Measurements from ENCODE around the gene ORC3.
A peak's percentile ranks its signal among the peaks of the same experiment; 100 is the strongest.
"Not testable (repeated sequence)": the region's sequence is repeated elsewhere in the genome, so short reads cannot be mapped to it uniquely, and the experiment has no call there.

Gene ORC3

GRCh38 chr6:87663434-87663833, 73.5 kb downstream of the ORC3 start:
- DNase-seq, result no peak

DNA sequence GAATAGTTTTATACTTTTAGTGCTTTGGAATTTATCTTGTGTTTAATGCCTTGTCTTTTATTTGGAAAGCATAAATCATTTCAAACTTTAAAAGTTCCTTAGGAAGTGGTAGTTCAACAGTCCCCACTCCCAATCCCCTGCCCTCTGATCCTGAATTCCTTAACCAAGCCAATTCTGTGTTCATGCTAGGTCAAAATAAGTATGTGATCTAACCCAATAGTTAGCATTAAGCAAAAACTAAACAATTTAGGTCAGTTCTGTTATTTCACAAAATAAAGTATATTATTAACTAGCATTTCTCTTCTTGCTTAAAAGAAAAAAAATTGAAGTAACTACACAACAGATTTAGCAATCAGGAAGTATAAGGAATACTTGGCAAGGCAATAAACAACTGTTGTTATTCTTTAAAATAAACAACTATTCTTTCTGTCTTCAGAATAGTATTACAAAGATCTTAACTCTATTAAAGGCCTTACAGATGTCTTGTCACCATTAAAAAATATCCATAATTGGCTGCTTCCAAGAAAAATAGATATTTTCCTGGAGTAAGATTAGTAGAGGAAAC, 75.1 kb downstream of the ORC3 start:
- no peak for DNase-seq

DNA sequence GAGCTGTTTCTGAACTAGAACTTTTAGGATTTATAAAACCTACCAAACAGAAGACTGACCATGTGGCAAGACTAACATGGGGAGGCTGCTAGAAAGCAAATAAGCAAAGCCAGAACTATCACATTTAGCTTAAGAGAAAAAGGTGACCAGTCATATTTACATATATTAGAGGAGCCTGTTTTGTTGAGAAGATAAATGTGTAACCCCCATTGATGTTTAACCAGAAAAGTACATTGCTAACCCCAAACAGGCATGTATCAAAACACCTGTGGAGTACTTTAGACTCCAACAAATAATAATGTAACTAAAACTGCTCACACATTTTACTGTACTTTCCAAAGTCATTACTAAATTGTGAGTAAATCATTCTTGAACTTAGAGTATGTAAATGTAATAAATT, 77.1 kb downstream of the ORC3 start:
- DNase-seq, result no peak

DNA sequence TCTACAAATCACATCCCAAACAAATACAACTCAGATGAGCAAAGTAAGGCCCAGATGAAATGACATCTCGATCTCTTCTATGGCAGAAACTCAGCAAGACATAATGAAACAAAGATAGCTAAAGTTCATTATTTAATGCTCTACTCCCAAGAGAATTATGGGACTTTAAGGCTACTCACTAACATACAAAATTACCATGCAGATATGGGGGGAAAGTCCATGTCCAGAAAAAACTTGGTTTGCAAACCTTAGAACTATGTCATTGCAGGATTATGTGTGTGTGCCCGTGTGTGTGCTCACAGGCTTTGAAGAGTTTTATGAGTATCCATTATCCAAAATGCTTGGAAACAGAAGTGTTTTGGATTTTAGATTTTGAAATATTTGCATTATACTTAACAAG, 78.1 kb downstream of the ORC3 start:
- no peak for DNase-seq

GRCh38 chr6:87669051-87669450, 79.1 kb downstream of the ORC3 start:
- no peak for DNase-seq

DNA sequence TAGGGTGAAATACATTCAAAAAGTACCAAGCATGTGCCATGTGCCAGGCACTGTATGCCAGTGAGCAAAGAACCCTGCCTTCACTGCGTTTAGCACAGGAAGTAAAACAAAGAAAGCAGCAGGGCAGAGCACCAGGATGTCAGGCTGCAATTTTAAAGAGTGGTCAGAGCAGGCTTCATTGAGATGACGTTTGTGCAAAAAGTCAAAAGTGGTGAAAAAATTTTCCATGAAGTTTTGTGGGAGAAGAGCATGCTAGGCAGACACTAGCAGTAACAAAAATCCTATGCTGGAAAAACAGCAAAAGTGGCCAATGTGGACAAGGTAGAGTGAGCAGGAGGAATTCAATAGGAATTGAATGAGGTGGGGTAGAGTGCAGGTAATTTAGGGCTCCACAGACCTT, 80.8 kb downstream of the ORC3 start:
- DNase-seq, result no peak

- DNase-seq, result no peak
These were observed 81.7 kb downstream of the ORC3 start for GRCh38 chr6:87671555-87672029.

DNA sequence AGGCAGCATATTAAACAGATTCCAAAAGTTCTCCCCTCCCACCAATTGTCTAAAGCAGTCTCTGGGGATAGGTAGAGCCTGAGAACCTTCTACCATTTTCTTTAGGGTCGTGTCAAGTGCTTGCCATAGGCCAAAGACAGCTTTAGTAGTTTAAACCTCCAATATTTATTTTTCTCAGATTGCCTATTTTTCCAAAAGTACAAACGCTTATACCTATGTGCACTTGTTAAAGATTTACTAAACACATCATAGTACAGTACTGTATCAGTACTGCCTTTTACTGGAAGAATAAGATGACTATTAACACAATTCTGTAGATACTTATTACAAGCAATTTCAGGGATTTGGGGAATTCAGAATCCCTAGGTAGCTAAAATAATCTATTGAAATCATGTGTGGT, 82.7 kb downstream of the ORC3 start:
- no peak for DNase-seq

GRCh38 chr6:87673237-87673636, 83.3 kb downstream of the ORC3 start:
- no peak for DNase-seq

GRCh38 chr6:87674290-87674689, 84.4 kb downstream of the ORC3 start:
- DNase-seq, result no peak

- no peak for DNase-seq
These were observed 85.2 kb downstream of the ORC3 start for GRCh38 chr6:87675004-87675681.

GRCh38 chr6:87682310-87682709, 92.4 kb downstream of the ORC3 start:
- no peak for DNase-seq

- no peak for DNase-seq
These were observed 94.0 kb downstream of the ORC3 start for GRCh38 chr6:87683890-87684289.

DNA sequence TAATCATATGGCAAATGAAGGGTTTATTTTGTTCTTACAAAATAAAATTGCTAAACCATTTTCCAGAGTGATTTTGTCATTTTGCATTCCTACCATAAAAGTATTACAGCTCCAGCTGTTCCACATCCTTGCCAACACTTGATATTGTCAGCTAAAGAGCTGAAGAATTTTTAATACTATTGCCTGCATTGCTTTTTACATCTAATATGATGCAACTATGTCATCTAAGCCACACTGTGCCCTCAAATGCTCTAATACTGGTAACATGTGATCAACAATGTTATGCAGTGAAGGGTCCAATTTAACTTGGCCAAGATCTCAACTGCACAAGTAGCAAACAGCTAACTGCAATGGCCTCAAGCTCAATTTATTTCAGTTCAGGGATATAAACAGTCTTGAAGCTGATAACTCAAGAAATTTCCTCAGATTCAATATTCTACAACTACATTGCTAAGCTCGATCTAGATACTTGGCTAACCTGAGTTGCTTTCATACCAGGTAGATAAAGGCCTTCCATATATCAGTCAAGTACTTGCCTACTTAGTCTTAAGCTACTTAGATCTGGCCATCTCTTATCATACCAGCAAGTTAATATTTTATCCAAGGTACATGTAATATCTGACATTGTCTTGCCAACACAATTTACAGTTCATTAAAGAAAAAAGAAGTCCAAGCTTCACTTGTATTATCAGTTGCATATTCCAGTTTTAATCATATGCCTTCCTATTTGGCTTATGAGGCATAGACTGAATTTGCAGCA, 95.1 kb downstream of the ORC3 start:
- DNase-seq, result no peak

DNA sequence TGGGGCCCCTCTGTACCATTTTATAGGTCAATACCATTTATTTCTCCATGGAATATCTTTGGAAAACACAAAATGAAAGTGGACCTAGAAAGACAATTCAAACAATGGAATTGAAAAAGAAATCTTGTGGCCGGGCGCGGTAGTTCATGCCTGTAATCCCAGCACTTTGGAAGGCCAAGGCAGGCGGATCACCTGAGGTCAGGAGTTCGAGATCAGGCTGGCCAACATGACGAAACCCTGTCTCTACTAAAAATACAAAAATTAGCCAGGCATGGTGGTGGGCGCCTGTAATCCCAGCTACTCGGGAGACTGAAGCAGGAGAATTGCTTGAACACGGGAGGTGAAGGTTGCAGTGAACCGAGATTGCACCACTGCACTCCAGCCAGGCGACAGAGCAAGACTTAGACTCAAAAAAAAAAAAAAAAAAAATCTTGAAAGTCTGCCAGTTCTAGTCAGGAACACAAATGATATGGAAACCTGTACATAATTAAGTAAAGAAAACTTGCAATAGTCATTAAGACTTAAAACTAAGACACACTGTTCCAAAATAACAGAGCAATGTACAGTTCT, 96.8 kb downstream of the ORC3 start:
- DNase-seq, result not testable (repeated sequence)

GRCh38 chr6:87687296-87687695, 97.4 kb downstream of the ORC3 start:
- no peak for DNase-seq

DNA sequence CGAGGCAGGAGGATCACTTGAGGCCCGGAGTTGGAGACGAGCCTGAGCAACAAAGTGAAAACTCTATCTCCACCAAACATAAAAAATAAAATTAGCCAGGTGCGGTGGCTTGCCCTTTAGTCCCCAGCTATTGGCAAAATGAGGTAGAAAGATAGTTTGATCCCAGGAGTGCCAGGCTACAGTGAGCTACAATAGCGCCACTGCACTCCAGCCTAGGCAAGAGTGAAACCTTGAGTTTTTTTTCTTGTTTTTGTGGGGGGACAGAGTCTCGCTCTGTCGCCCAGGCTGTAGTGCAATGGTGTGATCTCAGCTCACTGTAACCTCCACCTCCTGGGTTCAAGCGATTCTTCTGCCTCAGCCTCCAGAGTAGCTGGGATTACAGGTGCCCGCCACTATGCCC, 98.0 kb downstream of the ORC3 start:
- DNase-seq, result not testable (repeated sequence)

DNA sequence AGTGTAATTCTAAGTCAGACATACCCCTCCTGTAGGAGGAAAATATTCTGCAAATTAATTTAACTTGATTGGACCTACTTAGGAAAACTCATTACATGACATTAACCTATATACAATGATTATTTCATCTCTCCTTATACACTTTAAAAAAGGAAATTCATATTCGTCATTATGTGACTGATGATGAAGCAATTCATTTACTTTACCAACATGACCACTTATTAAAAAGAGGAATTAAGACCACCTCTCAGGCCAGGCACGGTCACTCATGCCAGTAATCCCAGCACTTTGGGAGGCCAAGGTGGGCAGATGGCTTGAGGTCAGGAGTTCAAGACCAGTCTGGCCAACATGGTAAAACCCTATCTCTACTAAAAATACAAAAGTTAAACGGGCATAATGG, 100.5 kb downstream of the ORC3 start:
- DNase-seq, result no peak

- DNase-seq, result no peak
These were observed 102.2 kb downstream of the ORC3 start for GRCh38 chr6:87692086-87692485.

DNA sequence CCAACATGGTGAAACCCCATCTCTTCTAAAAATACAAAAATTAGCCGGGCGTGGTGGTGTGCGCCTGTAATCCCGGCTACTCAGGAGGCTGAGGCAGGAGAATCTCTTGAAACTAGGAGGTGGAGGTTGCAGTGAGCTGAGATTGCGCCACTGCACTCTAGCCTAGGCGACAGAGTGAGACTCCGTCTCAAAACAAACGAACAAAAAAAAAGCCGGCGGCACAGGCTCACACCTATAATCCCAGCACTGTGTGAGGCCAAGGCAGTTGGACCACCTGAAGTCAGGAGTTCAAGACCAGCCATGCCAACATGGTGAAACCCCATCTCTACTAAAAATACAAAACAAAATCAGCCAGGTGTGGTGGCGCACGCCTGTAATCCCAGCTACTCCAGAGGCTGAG, 106.9 kb downstream of the ORC3 start:
- not testable (repeated sequence) for DNase-seq

- DNase-seq, result peak; percentile 20
These were observed 107.9 kb downstream of the ORC3 start for GRCh38 chr6:87697581-87698546.

GRCh38 chr6:87698547-87699006, 108.6 kb downstream of the ORC3 start:
- no peak for DNase-seq

- no peak for DNase-seq
These were observed 109.6 kb downstream of the ORC3 start for GRCh38 chr6:87699576-87699975.
